Measurements from ENCODE around the gene PCK1.

- TF ChIP-seq POLR2AphosphoS5 (IDR thresholded peaks at IDR 0.05; ENCODE audit: low read depth, low read length), result no peak
- TF ChIP-seq SIN3A (IDR thresholded peaks at IDR 0.05; ENCODE audit: borderline replicate concordance, insufficient read depth, low read length), result no peak
- TF ChIP-seq REST (IDR thresholded peaks at IDR 0.05; ENCODE audit: insufficient read depth in 1 of 2, low read depth in 2 of 2, low read length in 2 of 2), result no peak
- TF ChIP-seq TAF1 (IDR thresholded peaks at IDR 0.05; ENCODE audit: borderline replicate concordance, insufficient read depth, low read length), result no peak
Observed at GRCh38 chr20:57546956-57547649, 13.8 kb upstream of the PCK1 start.
